NCI-H2107 treated with DMSO at 0.1 percent for 48 hours (cell line): ENCODE results near the gene SH3BP5L.
"Not testable (repeated sequence)": the region's sequence is repeated elsewhere in the genome, so short reads cannot be mapped to it uniquely, and the experiment has no call there.

ENCODE experiments used
- DNase-seq: peaks from one replicate; lab custom pipeline; 2025; ENCODE audit not compliant: unreplicated experiment; lab: John Stamatoyannopoulos, UW

The SH3BP5L gene

GRCh38 chr1:248830718-248831017 lies 5.0 kb upstream of the SH3BP5L start:
- DNase-seq = not testable (repeated sequence)

GRCh38 chr1:248828845-248829244 lies 3.1 kb upstream of the SH3BP5L start:
- no peak for DNase-seq

GRCh38 chr1:248825573-248825908 lies 174 bp downstream of the SH3BP5L start:
- DNase-seq = no peak

- DNase-seq = no peak
Observed at GRCh38 chr1:248825136-248825535, 579 bp downstream of the SH3BP5L start.

- DNase-seq = no peak
Observed at GRCh38 chr1:248824701-248825100, 1.0 kb downstream of the SH3BP5L start.

- no peak for DNase-seq
Observed at GRCh38 chr1:248824301-248824700, 1.4 kb downstream of the SH3BP5L start.

GRCh38 chr1:248823517-248824001 lies 2.2 kb downstream of the SH3BP5L start:
- no peak for DNase-seq

- no peak for DNase-seq
Observed at GRCh38 chr1:248822148-248823032, 3.3 kb downstream of the SH3BP5L start.

- DNase-seq = no peak
Observed at GRCh38 chr1:248821641-248822040, 4.1 kb downstream of the SH3BP5L start.

- DNase-seq = no peak
Observed at GRCh38 chr1:248821101-248821500, 4.6 kb downstream of the SH3BP5L start.

- no peak for DNase-seq
Observed at GRCh38 chr1:248820041-248820585, 5.6 kb downstream of the SH3BP5L start.

GRCh38 chr1:248818505-248819374 lies 7.0 kb downstream of the SH3BP5L start:
- no peak for DNase-seq

GRCh38 chr1:248817065-248817464 lies 8.7 kb downstream of the SH3BP5L start:
- DNase-seq = no peak

- no peak for DNase-seq
Observed at GRCh38 chr1:248816042-248816851, 9.5 kb downstream of the SH3BP5L start.

- no peak for DNase-seq
Observed at GRCh38 chr1:248815407-248816034, 10.2 kb downstream of the SH3BP5L start.

- no peak for DNase-seq
Observed at GRCh38 chr1:248814351-248814750, 11.4 kb downstream of the SH3BP5L start.

GRCh38 chr1:248813546-248813945 lies 12.2 kb downstream of the SH3BP5L start:
- no peak for DNase-seq

GRCh38 chr1:248812736-248813425 lies 12.8 kb downstream of the SH3BP5L start:
- no peak for DNase-seq

- no peak for DNase-seq
Observed at GRCh38 chr1:248811514-248812490, 13.9 kb downstream of the SH3BP5L start.
